ENCODE results near the gene PSMB1. TPM values are rescaled to one million over a fixed set of nuclear protein-coding genes. Genes with fewer than 3 reads are reported as not detected.
"Not testable (repeated sequence)": the region's sequence is repeated elsewhere in the genome, so short reads cannot be mapped to it uniquely, and the experiment has no call there.

The PSMB1 gene
- total and polyA plus RNA-seq, 2 donors (not counting 1 experiment from before 2014, with no cell fraction given) = 94.3 to 134 TPM

DNA sequence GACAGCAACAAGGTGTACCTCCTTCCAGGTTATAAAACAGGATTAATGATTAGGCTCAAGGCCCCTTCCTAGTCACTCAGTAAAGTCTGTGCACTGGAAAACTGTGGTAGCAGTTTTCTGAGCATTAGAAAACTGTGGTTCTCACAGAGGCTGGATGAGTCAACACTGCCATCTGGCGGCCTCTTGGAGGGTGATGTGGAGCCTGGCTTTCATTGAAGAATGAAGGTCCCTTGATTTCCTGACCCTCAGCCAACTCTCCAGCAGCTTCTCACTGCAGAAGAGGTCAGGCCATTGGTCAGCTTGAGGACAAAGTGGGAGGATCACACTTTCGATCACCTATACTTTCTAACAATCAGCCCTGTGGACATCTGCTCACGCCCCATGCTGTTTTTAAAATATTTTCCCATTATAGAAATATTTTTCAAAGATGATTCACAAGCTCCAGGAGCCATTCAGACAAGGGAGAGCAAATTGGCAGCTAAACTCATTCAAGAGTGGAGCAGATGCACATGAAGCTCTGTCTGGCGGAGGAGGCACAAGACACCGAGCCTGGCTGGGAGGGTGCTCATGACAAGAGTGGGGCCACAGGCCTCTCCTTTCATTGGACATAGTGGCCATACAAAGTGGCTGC is 23.2 kb downstream of the PSMB1 start:
- H2AFZ ChIP-seq (ENCODE audit: insufficient read depth, low read depth, low read length, poor library complexity, severe bottlenecking) = no peak overlapping the region
- WGBS (ENCODE audit: insufficient coverage) = 58% methylated on average over 3 of the region's 5 CpGs
- H3K27me3 Mint-ChIP-seq = no peaks in the 10 kb centered on the region
- TF ChIP-seq, protein P1, sequence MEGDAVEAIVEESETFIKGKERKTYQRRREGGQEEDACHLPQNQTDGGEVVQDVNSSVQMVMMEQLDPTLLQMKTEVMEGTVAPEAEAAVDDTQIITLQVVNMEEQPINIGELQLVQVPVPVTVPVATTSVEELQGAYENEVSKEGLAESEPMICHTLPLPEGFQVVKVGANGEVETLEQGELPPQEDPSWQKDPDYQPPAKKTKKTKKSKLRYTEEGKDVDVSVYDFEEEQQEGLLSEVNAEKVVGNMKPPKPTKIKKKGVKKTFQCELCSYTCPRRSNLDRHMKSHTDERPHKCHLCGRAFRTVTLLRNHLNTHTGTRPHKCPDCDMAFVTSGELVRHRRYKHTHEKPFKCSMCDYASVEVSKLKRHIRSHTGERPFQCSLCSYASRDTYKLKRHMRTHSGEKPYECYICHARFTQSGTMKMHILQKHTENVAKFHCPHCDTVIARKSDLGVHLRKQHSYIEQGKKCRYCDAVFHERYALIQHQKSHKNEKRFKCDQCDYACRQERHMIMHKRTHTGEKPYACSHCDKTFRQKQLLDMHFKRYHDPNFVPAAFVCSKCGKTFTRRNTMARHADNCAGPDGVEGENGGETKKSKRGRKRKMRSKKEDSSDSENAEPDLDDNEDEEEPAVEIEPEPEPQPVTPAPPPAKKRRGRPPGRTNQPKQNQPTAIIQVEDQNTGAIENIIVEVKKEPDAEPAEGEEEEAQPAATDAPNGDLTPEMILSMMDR (IDR thresholded peaks at IDR 0.05) = peak; percentile 83
- no peak for TF ChIP-seq EZH2 (IDR thresholded peaks at IDR 0.05; ENCODE audit: borderline replicate concordance, insufficient read depth, low read depth, low read length, poor library complexity, severe bottlenecking)
- no peaks in the 10 kb centered on the region for H3K4me1 Mint-ChIP-seq
- ATAC-seq (ENCODE audit: low read depth) (peak; percentile 49), DNase-seq (peak; percentile 67)
- POLR2A ChIA-PET = no interaction called here
- no peak overlapping the region for H3K4me2 ChIP-seq (replicated peaks; ENCODE audit: low read depth, low read length, poor library complexity, severe bottlenecking)
- no peaks in the 10 kb centered on the region for H3K9me3 Mint-ChIP-seq (ENCODE audit: insufficient read depth)
- no peaks in the 10 kb centered on the region for H4K20me1 ChIP-seq (ENCODE audit: control insufficient read depth, insufficient read depth, low read length, poor library complexity, severe bottlenecking)
- no peak overlapping the region for H3K9ac ChIP-seq (ENCODE audit: low read length)
- intact Hi-C loops (cut with micrococcal nuclease) = loop anchor here (1.0 kb wide), 3 partner anchors 699 to 1573 kb away; no protein-coding TSS in a partner anchor
- CTCF ChIA-PET = interaction anchor here (0.6 to 8.1 kb wide), 14 partner anchors 10 to 1637 kb away, joined by 3 to 56 read pairs (median 7); partner anchors contain the start of gene TBP
- H3K9me3 ChIP-seq (ENCODE audit: control extremely low read depth in 1 of 3, control insufficient read depth in 2 of 3, insufficient read depth in 1 of 3, low read length in 2 of 3) = no peaks in the 10 kb centered on the region
- H3K27ac Mint-ChIP-seq = no peak overlapping the region
- H3K4me1 ChIP-seq (ENCODE audit: control insufficient read depth in 2 of 2, insufficient read depth in 2 of 2, low read length in 2 of 2) = no peaks in the 10 kb centered on the region
- peaks cover 0 to 16% of the 10 kb centered on the region in 2 experiments for H3K36me3 ChIP-seq (replicated peaks in 1 of 2; ENCODE audit: control extremely low read depth in 1 of 2, control insufficient read depth in 1 of 2, extremely low read depth in 1 of 2, insufficient read depth in 2 of 2, low read length in 1 of 2)
- no peak overlapping the region for H3K27ac ChIP-seq (ENCODE audit: low read length in 2 of 2)
- no peaks in the 10 kb centered on the region for H3K79me2 ChIP-seq (ENCODE audit: control insufficient read depth, insufficient read depth, low read length)
- H3K27me3 ChIP-seq (replicated peaks in 1 of 4; ENCODE audit: control extremely low read depth in 1 of 4, control insufficient read depth in 3 of 4, insufficient read depth in 4 of 4, low read length in 3 of 4) = no peaks in the 10 kb centered on the region
- no peak overlapping the region for H3K4me3 Mint-ChIP-seq
- H3K4me3 ChIP-seq (ENCODE audit: control extremely low read depth in 1 of 5, extremely low read depth in 1 of 5, insufficient read depth in 1 of 5, low read depth in 2 of 5, low read length in 4 of 5) = no peak overlapping the region

DNA sequence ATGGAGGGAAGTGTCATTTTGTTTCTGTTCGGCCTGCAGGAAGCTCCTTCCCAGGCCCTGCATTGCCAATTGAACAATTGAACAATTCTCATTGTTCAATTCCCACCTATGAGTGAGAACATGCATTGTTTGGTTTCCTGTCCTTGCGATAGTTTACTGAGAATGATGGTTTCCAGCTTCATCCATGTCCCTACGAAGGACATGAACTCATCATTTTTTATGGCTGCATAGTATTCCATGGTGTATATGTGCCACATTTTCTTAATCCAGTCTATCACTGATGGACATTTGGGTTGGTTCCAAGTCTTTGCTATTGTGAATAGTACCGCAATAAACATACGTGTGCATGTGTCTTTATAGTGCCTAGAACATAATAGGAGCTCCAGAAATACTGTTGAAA is 25.1 kb downstream of the PSMB1 start:
- H3K4me1 Mint-ChIP-seq; H2AFZ ChIP-seq (ENCODE audit: insufficient read depth, low read depth, low read length, poor library complexity, severe bottlenecking); H3K9ac ChIP-seq (ENCODE audit: low read length); H3K9me3 ChIP-seq (ENCODE audit: control extremely low read depth in 1 of 3, control insufficient read depth in 2 of 3, insufficient read depth in 1 of 3, low read length in 2 of 3); H3K4me2 ChIP-seq (replicated peaks; ENCODE audit: low read depth, low read length, poor library complexity, severe bottlenecking); H3K4me3 ChIP-seq (ENCODE audit: control extremely low read depth in 1 of 5, extremely low read depth in 1 of 5, insufficient read depth in 1 of 5, low read depth in 2 of 5, low read length in 4 of 5); H3K79me2 ChIP-seq (ENCODE audit: control insufficient read depth, insufficient read depth, low read length); H3K27me3 Mint-ChIP-seq; H4K20me1 ChIP-seq (ENCODE audit: control insufficient read depth, insufficient read depth, low read length, poor library complexity, severe bottlenecking); H3K36me3 ChIP-seq (replicated peaks in 1 of 2; ENCODE audit: control extremely low read depth in 1 of 2, control insufficient read depth in 1 of 2, extremely low read depth in 1 of 2, insufficient read depth in 2 of 2, low read length in 1 of 2); H3K27ac Mint-ChIP-seq; intact Hi-C loops (cut with micrococcal nuclease); DNase-seq; ATAC-seq (ENCODE audit: low read depth); POLR2A ChIA-PET; H3K4me1 ChIP-seq (ENCODE audit: control insufficient read depth in 2 of 2, insufficient read depth in 2 of 2, low read length in 2 of 2); H3K27me3 ChIP-seq (replicated peaks in 1 of 4; ENCODE audit: control extremely low read depth in 1 of 4, control insufficient read depth in 3 of 4, insufficient read depth in 4 of 4, low read length in 3 of 4); H3K9me3 Mint-ChIP-seq (ENCODE audit: insufficient read depth); H3K27ac ChIP-seq (ENCODE audit: low read length in 2 of 2); H3K4me3 Mint-ChIP-seq: not testable (repeated sequence)
- CTCF ChIA-PET = interaction anchor here (1.0 to 8.1 kb wide), 6 partner anchors 8 to 1570 kb away, joined by 3 to 56 read pairs (median 14); no protein-coding TSS in a partner anchor
- no CpG with 5 or more reads among the region's 5 CpGs for WGBS (ENCODE audit: insufficient coverage)
